ENCODE data around the gene SRCAP. TPM values are rescaled to one million over a fixed set of nuclear protein-coding genes. Genes with fewer than 3 reads are reported as not detected.

SRCAP gene
- total and polyA plus RNA-seq, 2 of the 8 experiments (the other 6 are each of a cell fraction or from before 2014, with no cell fraction given): 5.5 to 54.3 TPM

DNA sequence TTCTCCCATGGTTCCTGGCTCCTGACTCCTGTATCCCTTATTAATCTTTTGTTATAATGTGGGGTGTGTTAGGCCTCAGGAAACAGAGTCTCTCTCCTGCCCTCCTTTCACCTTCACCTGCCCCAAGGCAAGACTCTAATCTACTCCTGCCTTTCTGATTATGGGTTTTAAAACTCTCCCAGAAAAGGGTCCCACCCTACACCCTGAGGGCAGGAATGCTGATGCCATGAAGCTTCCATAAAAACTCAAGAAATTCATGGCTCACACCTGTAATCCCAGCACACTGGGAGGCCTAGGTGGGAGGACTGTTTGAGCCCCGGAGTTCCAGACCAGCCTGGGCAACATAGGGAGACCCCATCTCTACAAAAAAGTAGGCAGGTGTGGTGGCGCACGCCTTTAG, 18.6 kb upstream of the SRCAP start (continued):
- TF ChIP-seq, protein P1, sequence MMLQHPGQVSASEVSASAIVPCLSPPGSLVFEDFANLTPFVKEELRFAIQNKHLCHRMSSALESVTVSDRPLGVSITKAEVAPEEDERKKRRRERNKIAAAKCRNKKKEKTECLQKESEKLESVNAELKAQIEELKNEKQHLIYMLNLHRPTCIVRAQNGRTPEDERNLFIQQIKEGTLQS (IDR thresholded peaks at IDR 0.05; ENCODE audit: insufficient read depth, low read depth, low read length): no peak
- TF ChIP-seq GABPA (IDR thresholded peaks at IDR 0.05; ENCODE audit: borderline replicate concordance, insufficient read depth, low read length): no peak
- no peak for TF ChIP-seq NANOG (IDR thresholded peaks at IDR 0.05; ENCODE audit: insufficient read depth, low read depth, low read length, poor library complexity, severe bottlenecking)
- TF ChIP-seq, protein P2, sequence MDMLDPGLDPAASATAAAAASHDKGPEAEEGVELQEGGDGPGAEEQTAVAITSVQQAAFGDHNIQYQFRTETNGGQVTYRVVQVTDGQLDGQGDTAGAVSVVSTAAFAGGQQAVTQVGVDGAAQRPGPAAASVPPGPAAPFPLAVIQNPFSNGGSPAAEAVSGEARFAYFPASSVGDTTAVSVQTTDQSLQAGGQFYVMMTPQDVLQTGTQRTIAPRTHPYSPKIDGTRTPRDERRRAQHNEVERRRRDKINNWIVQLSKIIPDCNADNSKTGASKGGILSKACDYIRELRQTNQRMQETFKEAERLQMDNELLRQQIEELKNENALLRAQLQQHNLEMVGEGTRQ (IDR thresholded peaks at IDR 0.05; ENCODE audit: low read length): no peak
- no peak for TF ChIP-seq CHD2 (IDR thresholded peaks at IDR 0.05; ENCODE audit: low read length)

Data from H1 (cell line).